IMR-90 (cell line): ENCODE results near the gene GPX4. TPM values are rescaled to one million over a fixed set of nuclear protein-coding genes. Genes with fewer than 3 reads are reported as not detected.

ENCODE experiments used
- ATAC-seq: fragments of 200-7000 bp; cut with Tn5 transposase; 2 replicates; pipeline ENCODE4 v1.9.1; 2020; ENCODE audit warnings: low read depth, mild to moderate bottlenecking, moderate library complexity
- BruUV-seq: library from RNA; stranded (reverse); fragments of 400-500 nt; replicated peaks from 2 replicates; lab custom pipeline; 2021; lab: Mats Ljungman, UMichigan
- CTCF ChIA-PET: fragments of 300-600 bp; formaldehyde crosslinking; extraction: SDS; loops from one replicate; lab custom pipeline; 2021; ENCODE audit warnings: antibody characterized with exemption; lab: Yijun Ruan, JAX
- POLR2A ChIA-PET: fragments of 300-600 bp; sonication (Branson Sonifier 250); formaldehyde crosslinking; loops from one replicate; lab custom pipeline; 2022; ENCODE audit warnings: antibody characterized with exemption; ENCODE audit not compliant: unreplicated experiment; lab: Charles Lee
- DNase-seq: peaks from one replicate; pipeline ENCODE4 v3.0.0; 2013
- H2AFZ ChIP-seq: replicated peaks from 2 replicates; pipeline ENCODE3; 2013; ENCODE audit warnings: low read length, mild to moderate bottlenecking; ENCODE audit not compliant: poor library complexity
- H2AK5ac ChIP-seq: 2 replicates; pipeline ENCODE4 v1.6.1; 2013; ENCODE audit warnings: low read depth, low read length, inconsistent platforms
- H2AK9ac ChIP-seq: replicated peaks from 2 replicates; pipeline ENCODE3; 2013; ENCODE audit warnings: mild to moderate bottlenecking, low read depth, low read length, moderate library complexity; ENCODE audit not compliant: poor library complexity
- H2BK120ac ChIP-seq: 2 replicates; pipeline ENCODE4 v1.6.1; 2013; ENCODE audit warnings: low read depth, low read length, inconsistent platforms
- H2BK15ac ChIP-seq: 3 replicates; pipeline ENCODE4 v1.6.1; 2013; ENCODE audit warnings: low read depth, low read length, inconsistent platforms
- H2BK20ac ChIP-seq: 2 replicates; pipeline ENCODE4 v1.6.1; 2013; ENCODE audit warnings: low read depth, mild to moderate bottlenecking, inconsistent platforms, low read length, moderate library complexity
- H2BK5ac ChIP-seq: 2 replicates; pipeline ENCODE4 v1.6.1; 2013; ENCODE audit warnings: mild to moderate bottlenecking, low read depth, low read length, inconsistent platforms; ENCODE audit not compliant: poor library complexity, severe bottlenecking
- H3K14ac ChIP-seq: replicated peaks from 2 replicates; pipeline ENCODE4 v1.6.1; 2013; ENCODE audit warnings: low read depth, low read length, inconsistent platforms
- H3K18ac ChIP-seq: 2 replicates; pipeline ENCODE4 v1.6.1; 2013; ENCODE audit warnings: low read depth, low read length, control low read depth
- H3K23ac ChIP-seq: 2 replicates; pipeline ENCODE4 v1.6.1; 2013; ENCODE audit warnings: low read depth, low read length, inconsistent platforms
- H3K27ac ChIP-seq: 2 replicates; pipeline ENCODE4 v1.5.1; 2013; ENCODE audit warnings: mild to moderate bottlenecking, control low read depth, low read length; ENCODE audit not compliant: insufficient read depth
- H3K27me3 ChIP-seq: 2 replicates; pipeline ENCODE4 v1.6.1; 2013; ENCODE audit warnings: low read length; ENCODE audit not compliant: control insufficient read depth, insufficient read depth
- H3K36me3 ChIP-seq: 2 replicates; pipeline ENCODE4 v1.6.1; 2013; ENCODE audit warnings: low read length, mixed read lengths; ENCODE audit not compliant: control insufficient read depth, insufficient read depth
- H3K4ac ChIP-seq: 2 replicates; pipeline ENCODE4 v1.6.1; 2013; ENCODE audit warnings: low read depth, low read length, inconsistent platforms
- H3K4me1 ChIP-seq: 2 replicates; pipeline ENCODE4 v1.6.1; 2013; ENCODE audit warnings: low read length, mixed read lengths; ENCODE audit not compliant: control insufficient read depth, insufficient read depth
- H3K4me2 ChIP-seq: 2 replicates; pipeline ENCODE4 v1.6.1; 2013; ENCODE audit warnings: low read depth, mild to moderate bottlenecking, control low read depth, low read length, moderate library complexity
- H3K4me3 ChIP-seq: 2 replicates; pipeline ENCODE4 v1.5.1; 2013; ENCODE audit warnings: low read depth, mild to moderate bottlenecking, control low read depth, low read length, moderate library complexity; ENCODE audit not compliant: insufficient read depth
- H3K56ac ChIP-seq: 2 replicates; pipeline ENCODE4 v1.6.1; 2013; ENCODE audit warnings: low read length, inconsistent platforms; ENCODE audit not compliant: insufficient read depth; ENCODE audit errors: extremely low read depth
- H3K79me1 ChIP-seq, 2 experiments: 2 replicates each; pipeline ENCODE4 v1.6.1; 2013; ENCODE audit warnings: low read length in 2 of 2, inconsistent platforms in 1 of 2, low read depth in 1 of 2
- H3K9ac ChIP-seq: 2 replicates; pipeline ENCODE4 v1.6.1; 2013; ENCODE audit warnings: low read depth, low read length, control low read depth
- H3K9me1 ChIP-seq: 2 replicates; pipeline ENCODE4 v1.6.1; 2013; ENCODE audit warnings: low read length, inconsistent platforms; ENCODE audit not compliant: insufficient read depth
- H3K9me3 ChIP-seq: 2 replicates; pipeline ENCODE4 v1.6.1; 2013; ENCODE audit warnings: low read length; ENCODE audit not compliant: control insufficient read depth, insufficient read depth
- H4K20me1 ChIP-seq: 2 replicates; pipeline ENCODE4 v1.6.1; 2013; ENCODE audit warnings: low read length, inconsistent platforms; ENCODE audit not compliant: insufficient read depth
- H4K5ac ChIP-seq: 2 replicates; pipeline ENCODE4 v1.6.1; 2013; ENCODE audit warnings: mild to moderate bottlenecking, low read depth, low read length, control low read depth
- H4K8ac ChIP-seq, 2 experiments: 2 replicates each; pipeline ENCODE4 v1.6.1; 2013; ENCODE audit warnings: low read depth in 2 of 2, low read length in 2 of 2, control low read depth in 1 of 2, inconsistent platforms in 1 of 2
- H4K91ac ChIP-seq: 2 replicates; pipeline ENCODE4 v1.6.1; 2013; ENCODE audit warnings: low read depth, low read length, inconsistent platforms; ENCODE audit not compliant: insufficient read depth
- CEBPB ChIP-seq: IDR thresholded peaks from 2 replicates; pipeline ENCODE4 v1.6.1; 2012; ENCODE audit warnings: low read depth, low read length, improper control_type of control experiment
- MAFK ChIP-seq: IDR thresholded peaks from 2 replicates; pipeline ENCODE4 v1.6.1; 2012; ENCODE audit warnings: low read depth, low read length, improper control_type of control experiment
- NFE2L2 ChIP-seq: fragments of 150-350 bp; IDR thresholded peaks from 2 replicates; pipeline ENCODE4 v1.6.1; 2016; ENCODE audit warnings: low read depth, mild to moderate bottlenecking, low read length
- POLR2A ChIP-seq: IDR thresholded peaks from 2 replicates; pipeline ENCODE4 v1.6.1; 2012; ENCODE audit warnings: mild to moderate bottlenecking, low read depth, low read length
- RCOR1 ChIP-seq: IDR thresholded peaks from 2 replicates; pipeline ENCODE4 v1.6.1; 2012; ENCODE audit warnings: mild to moderate bottlenecking, low read length, improper control_type of control experiment; ENCODE audit not compliant: insufficient replicate concordance
- RFX5 ChIP-seq: IDR thresholded peaks from 2 replicates; pipeline ENCODE4 v1.8.0; 2012; ENCODE audit warnings: low read depth, mild to moderate bottlenecking, low read length, moderate library complexity
- WGBS, 2 experiments: methylation state at CpG; one replicate each; pipeline versions ENCODE4 v1.1.5 to v1.1.7; 2013; ENCODE audit warnings: missing lambda C conversion rate in 2 of 2; ENCODE audit not compliant: insufficient read length in 1 of 2; ENCODE audit errors: extremely low coverage in 2 of 2; 5-methylcytosine and 5-hydroxymethylcytosine counted together
- dilution Hi-C: fragments of 300-500 bp; cut with HindIII; formaldehyde crosslinking; loops from one replicate; pipeline ENCODE4 v1.14.3; 2018; ENCODE audit warnings: low sequenced_read_pairs; ENCODE audit not compliant: unreplicated experiment
- in situ Hi-C: fragments of 300-500 bp; cut with MboI; formaldehyde crosslinking; loops from 3 replicates; pipeline ENCODE4 v1.14.3; 2019; ENCODE audit warnings: low sequenced_read_pairs, inconsistent platforms, mixed read lengths
- intact Hi-C: fragments of 100-400 bp; cut with micrococcal nuclease; formaldehyde crosslinking; loops from 2 replicates; pipeline ENCODE4 v1.10.0; 2022
- polyA plus RNA-seq, 3 experiments: library from polyadenylated mRNA; depleted of rRNA; stranded (reverse); fragments of >200 nt; gene quantifications; 2 replicates each; pipeline ENCODE4 v1.2.3, GENCODE V29; 2012; ENCODE audit warnings: low replicate concordance in 1 of 3
- total RNA-seq: library from RNA; depleted of rRNA; stranded (reverse); fragments of >200 nt; gene quantifications from 2 replicates; pipeline ENCODE4 v1.2.3, GENCODE V29; 2012
- TF ChIP-seq, protein P1 (sequence below): conservative IDR thresholded peaks from 2 replicates; pipeline ENCODE4 v1.5.1; 2012; ENCODE audit warnings: mild to moderate bottlenecking, low read depth, low read length, improper control_type of control experiment

GPX4 gene
- total and polyA plus RNA-seq, 2 of the 4 experiments (the other 2 are of a cell fraction), result 357 to 1,083 TPM

DNA sequence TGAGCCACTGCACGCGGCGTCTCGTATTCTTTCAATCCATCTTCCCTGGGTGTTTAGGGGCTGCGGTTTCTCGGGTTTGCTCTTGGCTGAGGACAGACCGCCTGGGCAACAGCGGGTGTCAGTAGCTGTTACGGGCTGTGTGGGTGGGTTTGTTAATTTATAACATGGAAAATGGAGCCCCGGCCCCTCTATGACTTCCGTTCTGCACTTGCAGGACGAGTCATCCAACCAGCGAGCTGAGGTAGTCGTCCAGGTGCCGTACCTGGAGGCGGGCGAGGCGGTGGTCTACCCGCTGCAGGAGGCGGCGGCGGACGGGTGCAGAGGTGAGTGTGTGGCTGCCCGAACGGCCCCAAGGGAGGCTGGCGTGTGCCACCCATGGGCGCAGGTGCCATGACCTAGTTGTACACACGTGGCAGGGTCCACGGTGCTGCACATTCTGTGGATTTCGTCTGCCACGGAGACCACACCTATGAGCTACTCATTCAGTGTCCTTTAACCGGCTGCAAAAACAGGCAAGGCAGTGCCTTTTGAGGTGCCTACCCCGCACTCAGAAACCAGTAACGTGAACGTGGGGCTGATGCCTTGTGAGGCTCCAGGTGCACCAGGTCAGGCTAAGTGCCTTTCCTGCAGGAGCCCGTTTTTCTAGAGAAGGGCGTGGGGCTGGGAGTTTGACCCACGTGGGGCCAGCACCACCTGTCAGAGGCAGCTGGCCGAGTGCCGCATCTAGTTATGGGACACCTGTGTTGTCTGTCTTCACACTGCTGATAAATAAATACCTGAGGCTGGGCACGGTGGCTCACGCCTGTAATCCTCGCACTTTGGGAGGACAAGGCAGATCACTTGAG lies 19.5 kb upstream of the GPX4 start:
- Histone ChIP-seq H4K8ac (no peak overlapping the region), H3K4me1 (no peaks in the 10 kb centered on the region), H3K36me3 (peaks cover 22% of the 10 kb centered on the region), H3K23ac (no peak overlapping the region), H4K5ac (no peak overlapping the region), H2AK9ac (no peak overlapping the region), H3K56ac (no peak overlapping the region), H2AFZ (no peak overlapping the region), H3K9ac (no peak overlapping the region), H3K9me3 (no peaks in the 10 kb centered on the region), H3K4ac (no peak overlapping the region), H3K27ac (no peak overlapping the region), H2BK5ac (no peak overlapping the region), H2BK120ac (no peak overlapping the region), H3K9me1 (no peaks in the 10 kb centered on the region), H3K4me3 (no peak overlapping the region), H4K20me1 (peaks cover 10% of the 10 kb centered on the region; the same call in 1 of the 2 replicates), H2BK20ac (no peak overlapping the region), H3K79me1 (no peaks in the 10 kb centered on the region; a peak in 1 of 4 replicates), H3K18ac (no peak overlapping the region), H3K14ac (no peak overlapping the region), H3K4me2 (no peak overlapping the region), H2BK15ac (no peak overlapping the region), H2AK5ac (no peak overlapping the region), H3K27me3 (no peaks in the 10 kb centered on the region), H4K91ac (no peak overlapping the region)
- intact Hi-C loops, result no loop called here
- BruUV-seq, result no TSS peak
- WGBS, 2 experiments, result 91% methylated on average over 29 of the region's 43 CpGs; no CpG with 5 or more reads in 1 of the 2 experiments
- no peak for TF ChIP-seq RCOR1
- TF ChIP-seq POLR2A, result no peak
- no peak for TF ChIP-seq RFX5
- no peak for TF ChIP-seq NFE2L2
- no peak for TF ChIP-seq MAFK
- TF ChIP-seq, protein P1, sequence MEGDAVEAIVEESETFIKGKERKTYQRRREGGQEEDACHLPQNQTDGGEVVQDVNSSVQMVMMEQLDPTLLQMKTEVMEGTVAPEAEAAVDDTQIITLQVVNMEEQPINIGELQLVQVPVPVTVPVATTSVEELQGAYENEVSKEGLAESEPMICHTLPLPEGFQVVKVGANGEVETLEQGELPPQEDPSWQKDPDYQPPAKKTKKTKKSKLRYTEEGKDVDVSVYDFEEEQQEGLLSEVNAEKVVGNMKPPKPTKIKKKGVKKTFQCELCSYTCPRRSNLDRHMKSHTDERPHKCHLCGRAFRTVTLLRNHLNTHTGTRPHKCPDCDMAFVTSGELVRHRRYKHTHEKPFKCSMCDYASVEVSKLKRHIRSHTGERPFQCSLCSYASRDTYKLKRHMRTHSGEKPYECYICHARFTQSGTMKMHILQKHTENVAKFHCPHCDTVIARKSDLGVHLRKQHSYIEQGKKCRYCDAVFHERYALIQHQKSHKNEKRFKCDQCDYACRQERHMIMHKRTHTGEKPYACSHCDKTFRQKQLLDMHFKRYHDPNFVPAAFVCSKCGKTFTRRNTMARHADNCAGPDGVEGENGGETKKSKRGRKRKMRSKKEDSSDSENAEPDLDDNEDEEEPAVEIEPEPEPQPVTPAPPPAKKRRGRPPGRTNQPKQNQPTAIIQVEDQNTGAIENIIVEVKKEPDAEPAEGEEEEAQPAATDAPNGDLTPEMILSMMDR, result no peak
- no peak for TF ChIP-seq CEBPB
- no peak for ATAC-seq
- in situ Hi-C loops, result no loop called here
- dilution Hi-C loops, result no loop called here
- ChIA-PET POLR2A (no interaction called here), CTCF (no interaction called here)
- DNase-seq, result no peak
